NCI-H526 (cell line): ENCODE results near the gene CHRNA1.

Source experiments
- DNase-seq, 2 experiments: peaks; one replicate each; lab custom pipeline; 2025; lab: John Stamatoyannopoulos, UW

Gene CHRNA1

GRCh38 chr2:174764280-174765255 is at the start of gene CHRNA1:
TSS of gene CHRNA1 (minus strand) at chr2:174764472. CDS start at chr2:174764394, 78 bp downstream.
- DNase-seq = peak in 1 of 2 experiments; percentile 11

- DNase-seq = no peak
Measured at GRCh38 chr2:174812037-174812436, 47.8 kb upstream of the CHRNA1 start.

- DNase-seq = no peak
Measured at GRCh38 chr2:174807931-174808330, 43.7 kb upstream of the CHRNA1 start.

- no peak for DNase-seq
Measured at GRCh38 chr2:174805803-174806202, 41.5 kb upstream of the CHRNA1 start.

GRCh38 chr2:174802459-174802858 is 38.2 kb upstream of the CHRNA1 start:
- no peak for DNase-seq

- no peak for DNase-seq
Measured at GRCh38 chr2:174800436-174801205, 36.3 kb upstream of the CHRNA1 start.

GRCh38 chr2:174798801-174799200 is 34.5 kb upstream of the CHRNA1 start:
- no peak for DNase-seq

- no peak for DNase-seq
Measured at GRCh38 chr2:174797781-174798276, 33.6 kb upstream of the CHRNA1 start.

GRCh38 chr2:174796319-174796771 is 32.1 kb upstream of the CHRNA1 start:
- no peak for DNase-seq

- DNase-seq = no peak
Measured at GRCh38 chr2:174794851-174795374, 30.6 kb upstream of the CHRNA1 start.

- DNase-seq = no peak
Measured at GRCh38 chr2:174792309-174793025, 28.2 kb upstream of the CHRNA1 start.

- no peak for DNase-seq
Measured at GRCh38 chr2:174791746-174792280, 27.5 kb upstream of the CHRNA1 start.

- DNase-seq = no peak
Measured at GRCh38 chr2:174791020-174791419, 26.7 kb upstream of the CHRNA1 start.

GRCh38 chr2:174789001-174789400 is 24.7 kb upstream of the CHRNA1 start:
- DNase-seq = no peak

GRCh38 chr2:174788291-174788929 is 24.1 kb upstream of the CHRNA1 start:
- DNase-seq = peak in 1 of 2 experiments; percentile 3

GRCh38 chr2:174787487-174788205 is 23.4 kb upstream of the CHRNA1 start:
- DNase-seq = peak in 1 of 2 experiments; percentile 8

- no peak for DNase-seq
Measured at GRCh38 chr2:174786066-174786725, 21.9 kb upstream of the CHRNA1 start.

- peak in 1 of 2 experiments; percentile 31 for DNase-seq
Measured at GRCh38 chr2:174785481-174785880, 21.2 kb upstream of the CHRNA1 start.

GRCh38 chr2:174784909-174785308 is 20.6 kb upstream of the CHRNA1 start:
- no peak for DNase-seq
